NAMALWA (cell line): Measurements from ENCODE around the gene RASSF8.
A peak's percentile ranks its signal among the peaks of the same experiment; 100 is the strongest.

Source experiments
- DNase-seq: peaks from one replicate; pipeline ENCODE4 v3.0.0-alpha.2; 2015; ENCODE audit warnings: low spot score

The RASSF8 gene

GRCh38 chr12:25993901-25994651 is 35.6 kb downstream of the RASSF8 start:
- DNase-seq: no peak

GRCh38 chr12:25994901-25995625 is 36.6 kb downstream of the RASSF8 start:
- no peak for DNase-seq

- no peak for DNase-seq
These were observed 37.4 kb downstream of the RASSF8 start for GRCh38 chr12:25995906-25996305.

GRCh38 chr12:25996677-25997076 is 38.2 kb downstream of the RASSF8 start:
- DNase-seq: no peak

- DNase-seq: no peak
These were observed 38.9 kb downstream of the RASSF8 start for GRCh38 chr12:25997201-25997963.

- no peak for DNase-seq
These were observed 42.4 kb downstream of the RASSF8 start for GRCh38 chr12:26000898-26001297.

- DNase-seq: no peak
These were observed 43.0 kb downstream of the RASSF8 start for GRCh38 chr12:26001530-26001929.

- DNase-seq: no peak
These were observed 44.6 kb downstream of the RASSF8 start for GRCh38 chr12:26003065-26003464.

- DNase-seq: no peak
These were observed 49.1 kb downstream of the RASSF8 start for GRCh38 chr12:26007566-26007965.

- DNase-seq: no peak
These were observed 51.1 kb downstream of the RASSF8 start for GRCh38 chr12:26009593-26009992.

GRCh38 chr12:26010293-26010821 is 51.9 kb downstream of the RASSF8 start:
- no peak for DNase-seq

- no peak for DNase-seq
These were observed 52.6 kb downstream of the RASSF8 start for GRCh38 chr12:26011099-26011498.

GRCh38 chr12:26014085-26014484 is 55.6 kb downstream of the RASSF8 start:
- DNase-seq: no peak

GRCh38 chr12:26016516-26016915 is 58.0 kb downstream of the RASSF8 start:
- no peak for DNase-seq

- peak; percentile 75 for DNase-seq
These were observed 59.2 kb downstream of the RASSF8 start for GRCh38 chr12:26017484-26018211.

- DNase-seq: no peak
These were observed 60.4 kb downstream of the RASSF8 start for GRCh38 chr12:26018926-26019325.

GRCh38 chr12:26021534-26021933 is 63.1 kb downstream of the RASSF8 start:
- DNase-seq: no peak

- no peak for DNase-seq
These were observed 63.6 kb downstream of the RASSF8 start for GRCh38 chr12:26022043-26022442.

GRCh38 chr12:26026713-26027112 is 68.2 kb downstream of the RASSF8 start:
- no peak for DNase-seq

GRCh38 chr12:26027401-26027800 is 68.9 kb downstream of the RASSF8 start:
- DNase-seq: no peak

- peak; percentile 72 for DNase-seq
These were observed 70.7 kb downstream of the RASSF8 start for GRCh38 chr12:26028953-26029735.
